ENCODE results near the gene RNF224.

RNF224 gene

DNA sequence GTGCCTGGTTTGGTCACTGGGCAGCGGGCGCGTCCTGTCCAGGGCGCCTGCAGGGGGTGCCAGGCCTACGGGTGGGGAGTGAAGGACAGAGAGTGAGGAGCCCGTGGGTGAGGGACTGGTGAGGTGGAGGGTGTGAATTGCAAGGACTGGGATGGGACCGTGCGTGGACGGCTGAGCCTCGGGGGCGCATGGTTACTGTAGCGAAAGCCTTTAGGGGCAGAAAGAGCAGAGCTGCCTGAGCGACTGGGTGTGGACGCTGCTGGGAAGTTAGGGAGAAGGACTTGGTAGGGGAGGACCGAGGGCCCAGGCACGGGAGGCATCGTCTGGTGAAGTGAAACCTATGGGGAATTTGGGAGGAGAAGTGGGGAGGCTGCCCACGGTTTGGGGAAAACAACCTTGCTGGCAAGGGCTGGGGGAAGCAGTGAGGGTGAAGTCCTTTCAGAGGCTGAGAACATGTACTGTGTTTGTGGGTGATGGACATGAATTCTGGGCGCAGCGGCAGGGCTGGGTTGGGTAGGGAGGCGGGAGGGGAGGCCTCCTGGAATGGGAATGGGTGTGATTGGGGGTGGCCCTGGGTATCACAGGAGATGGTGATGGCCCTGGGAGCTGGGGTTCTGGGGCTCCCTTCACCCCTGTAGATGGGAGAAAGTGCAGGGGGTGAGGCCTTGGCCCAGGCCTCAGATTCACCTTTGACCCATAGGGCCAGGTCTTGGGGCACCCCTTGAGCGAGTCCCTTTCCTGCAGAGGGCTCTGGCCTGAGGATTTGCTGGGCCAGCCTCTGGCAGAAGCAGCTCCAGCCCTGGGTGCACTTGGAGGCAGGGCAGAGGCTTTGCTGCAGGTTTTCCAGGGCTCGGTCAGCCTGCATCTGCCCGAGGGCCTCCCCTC is 48.5 kb downstream of the RNF224 start:
- no peak for DNase-seq

DNA sequence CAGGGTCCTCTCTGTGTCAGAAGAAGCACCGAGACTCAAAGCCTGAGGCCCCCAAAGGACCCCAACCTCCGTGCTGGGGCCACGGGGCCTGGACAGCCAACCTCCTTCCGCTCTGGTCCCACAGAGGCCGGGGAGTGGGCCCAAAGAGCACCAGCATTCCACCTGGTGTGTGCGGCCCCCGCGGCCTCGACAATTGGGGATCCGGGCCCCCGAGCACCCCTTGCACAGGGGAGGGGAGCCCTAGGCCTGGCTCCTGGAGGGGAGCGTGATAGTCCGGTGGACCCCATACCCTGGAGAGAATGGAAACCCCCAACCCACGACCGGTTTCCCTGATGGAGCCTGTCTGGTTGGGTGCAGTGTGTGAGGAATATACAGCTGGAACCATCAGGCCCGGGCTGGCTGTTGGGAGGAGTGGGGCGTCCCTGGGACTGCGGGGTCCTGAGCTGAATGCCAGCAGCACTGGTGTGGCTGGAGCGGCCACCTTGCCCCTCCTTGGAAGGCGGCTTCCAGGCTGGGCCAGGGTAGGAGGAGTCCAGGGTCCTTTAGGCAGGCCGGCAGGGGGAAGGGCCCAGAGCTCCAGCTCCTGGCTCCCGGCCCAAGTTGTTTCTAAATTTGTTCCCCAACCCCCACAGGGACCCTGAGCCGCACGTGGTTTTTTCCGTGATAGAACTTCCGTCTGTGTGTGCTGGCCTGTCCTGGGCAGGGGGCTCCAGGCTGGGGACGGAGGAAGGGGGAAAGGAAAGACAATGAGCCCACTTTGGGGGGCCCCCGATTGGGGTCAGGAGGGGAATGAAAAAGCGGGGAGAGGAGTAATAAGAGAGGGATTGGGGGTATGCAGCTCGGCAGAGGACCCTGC is 49.4 kb downstream of the RNF224 start:
- DNase-seq, result no peak

DNA sequence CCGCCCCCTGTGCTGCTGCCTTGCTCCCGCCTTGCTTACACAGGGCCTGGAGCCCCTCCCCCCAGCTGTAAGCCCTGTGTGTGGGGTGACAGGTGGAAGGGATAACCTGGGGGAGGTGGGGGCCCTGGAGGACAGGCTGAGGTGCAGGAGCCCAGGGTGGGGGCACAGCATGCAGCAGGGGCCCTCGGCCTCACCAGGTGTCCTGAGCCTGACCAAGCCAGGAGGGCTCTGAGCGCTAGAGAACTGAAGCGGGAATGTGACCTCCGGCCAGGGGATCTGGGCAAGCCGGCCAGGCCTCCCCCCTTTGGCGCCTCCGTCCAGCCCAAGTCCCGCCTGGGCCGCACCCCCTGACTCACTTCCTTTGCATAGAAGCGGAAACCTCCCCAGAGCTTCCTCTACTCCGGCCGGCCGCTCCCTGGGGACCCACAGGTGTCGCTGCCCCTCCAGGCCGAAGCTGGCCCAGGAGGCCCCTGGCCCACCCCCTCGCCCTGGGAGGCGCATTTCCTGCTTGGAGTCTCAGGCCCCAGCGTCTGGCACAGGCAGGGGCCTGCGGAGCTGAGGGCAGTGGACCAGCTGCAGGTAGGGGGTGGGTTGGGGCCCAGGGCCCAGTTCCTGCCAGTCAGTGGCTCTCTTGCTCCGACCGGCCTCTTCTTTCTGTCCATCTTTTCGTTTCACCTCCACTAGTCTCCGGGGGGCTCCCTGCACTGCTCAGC is 50.2 kb downstream of the RNF224 start, which contains the start of gene TOR4A:
Gene TOR4A (plus strand): TSS at position 398 of the 713 bp plus-strand sequence. CDS start 964 bp downstream, outside the sequence.
- no peak for DNase-seq

DNA sequence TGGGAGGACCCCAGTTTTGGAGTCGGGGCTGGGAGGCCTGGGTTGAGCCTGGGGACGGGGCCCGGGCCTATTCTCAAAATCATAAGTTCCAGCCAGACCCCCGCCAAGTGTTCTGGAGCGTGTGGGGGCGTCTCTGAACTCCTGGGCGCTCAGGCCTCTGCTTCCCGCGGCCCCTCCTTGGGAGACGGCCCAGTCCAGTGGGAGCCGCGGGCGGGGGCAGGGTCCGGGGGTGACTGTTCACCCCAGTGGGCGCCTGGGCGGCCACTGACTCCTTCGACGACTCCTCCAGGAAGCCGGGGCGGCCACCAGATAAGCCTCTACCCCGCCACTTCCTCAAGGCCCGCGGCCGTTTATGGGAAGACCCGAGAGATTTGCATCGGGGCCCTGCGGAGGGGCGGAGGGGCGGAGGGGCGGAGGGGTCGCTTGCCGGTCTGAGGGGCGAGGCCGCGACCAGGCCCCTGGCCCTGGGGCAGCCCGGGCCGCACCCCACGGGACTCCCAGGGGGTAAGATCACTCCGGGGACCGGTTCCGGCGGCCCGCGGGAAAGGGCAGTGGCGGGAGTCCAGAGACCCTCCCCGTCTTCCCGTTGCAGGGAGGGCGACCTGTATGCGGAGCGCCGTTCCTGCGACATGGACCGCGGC is 50.9 kb downstream of the RNF224 start:
- DNase-seq, result no peak

Measured in NCI-H2081 treated with DMSO at 0.1 percent for 48 hours (cell line).